NCI-H1048 (cell line): ENCODE results near the gene EDDM3A.
"Not testable (repeated sequence)": the region's sequence is repeated elsewhere in the genome, so short reads cannot be mapped to it uniquely, and the experiment has no call there.

ENCODE experiments used
- DNase-seq: peaks from one replicate; lab custom pipeline; 2025; lab: John Stamatoyannopoulos, UW

EDDM3A gene

GRCh38 chr14:20733684-20734429, 11.8 kb upstream of the EDDM3A start:
- DNase-seq, result no peak

- DNase-seq, result no peak
Observed at GRCh38 chr14:20734430-20734806, 11.3 kb upstream of the EDDM3A start.

GRCh38 chr14:20738292-20738691, 7.4 kb upstream of the EDDM3A start:
- not testable (repeated sequence) for DNase-seq

- DNase-seq, result no peak
Observed at GRCh38 chr14:20742132-20742531, 3.6 kb upstream of the EDDM3A start.

- DNase-seq, result no peak
Observed at GRCh38 chr14:20743556-20743955, 2.1 kb upstream of the EDDM3A start.

- DNase-seq, result no peak
Observed at GRCh38 chr14:20746566-20746965, 879 bp downstream of the EDDM3A start.

GRCh38 chr14:20748439-20748838, 2.8 kb downstream of the EDDM3A start:
- no peak for DNase-seq

GRCh38 chr14:20750194-20750593, 4.5 kb downstream of the EDDM3A start:
- no peak for DNase-seq

GRCh38 chr14:20751963-20752562, 6.4 kb downstream of the EDDM3A start:
- DNase-seq, result no peak

- no peak for DNase-seq
Observed at GRCh38 chr14:20754308-20754707, 8.6 kb downstream of the EDDM3A start.

- DNase-seq, result no peak
Observed at GRCh38 chr14:20755037-20755436, 9.3 kb downstream of the EDDM3A start.

- DNase-seq, result no peak
Observed at GRCh38 chr14:20757965-20758364, 12.3 kb downstream of the EDDM3A start.

GRCh38 chr14:20759465-20759864, 13.8 kb downstream of the EDDM3A start:
- not testable (repeated sequence) for DNase-seq

GRCh38 chr14:20760950-20761349, 15.3 kb downstream of the EDDM3A start:
- no peak for DNase-seq

- no peak for DNase-seq
Observed at GRCh38 chr14:20768593-20768892, 22.9 kb downstream of the EDDM3A start.

- no peak for DNase-seq
Observed at GRCh38 chr14:20769421-20769820, 23.7 kb downstream of the EDDM3A start.

GRCh38 chr14:20772650-20773049, 27.0 kb downstream of the EDDM3A start:
- no peak for DNase-seq

GRCh38 chr14:20774258-20774824, 28.7 kb downstream of the EDDM3A start:
- no peak for DNase-seq

- DNase-seq, result no peak
Observed at GRCh38 chr14:20775043-20775442, 29.4 kb downstream of the EDDM3A start.

GRCh38 chr14:20775901-20776300, 30.2 kb downstream of the EDDM3A start:
- DNase-seq, result no peak

- no peak for DNase-seq
Observed at GRCh38 chr14:20781803-20782202, 36.1 kb downstream of the EDDM3A start.

- DNase-seq, result no peak
Observed at GRCh38 chr14:20782280-20782890, 36.7 kb downstream of the EDDM3A start.

- DNase-seq, result no peak
Observed at GRCh38 chr14:20787025-20787424, 41.3 kb downstream of the EDDM3A start.
